Aorta (tissue), 5 donors: ENCODE measurements around the gene SCAMP1. TPM values are rescaled to one million over a fixed set of nuclear protein-coding genes. Genes with fewer than 3 reads are reported as not detected.
"Not testable (repeated sequence)": the region's sequence is repeated elsewhere in the genome, so short reads cannot be mapped to it uniquely, and the experiment has no call there.

ENCODE experiments used
- ATAC-seq: fragments of 200-7000 bp; cut with Tn5 transposase; one replicate; pipeline ENCODE4 v1.9.1; 2022; ENCODE audit warnings: moderate library complexity; ENCODE audit not compliant: low FRiP score
- DNase-seq, 2 donors: peaks; one replicate each; pipeline ENCODE4 v3.0.0-alpha.2; 2020
- H3K27ac ChIP-seq, 2 donors: one replicate each; pipeline ENCODE4 v1.5.1; 2013; ENCODE audit warnings: low read length in 2 of 2, mild to moderate bottlenecking in 2 of 2, moderate library complexity in 2 of 2, control low read depth in 1 of 2, inconsistent platforms in 1 of 2, low read depth in 1 of 2
- H3K27me3 ChIP-seq, 2 donors: one replicate each; pipeline ENCODE4 v1.6.1; 2013; ENCODE audit warnings: control low read depth in 1 of 2, low read length in 1 of 2, mild to moderate bottlenecking in 1 of 2, moderate library complexity in 1 of 2; ENCODE audit not compliant: insufficient read depth in 2 of 2, control insufficient read depth in 1 of 2
- H3K36me3 ChIP-seq, 2 donors: one replicate each; pipeline ENCODE4 v1.6.1; 2013; ENCODE audit warnings: control low read depth in 1 of 2, low read length in 1 of 2, mild to moderate bottlenecking in 1 of 2; ENCODE audit not compliant: insufficient read depth in 2 of 2, control insufficient read depth in 1 of 2
- H3K4me1 ChIP-seq, 2 donors: one replicate each; pipeline ENCODE4 v1.6.1; 2013; ENCODE audit warnings: low read length in 2 of 2, control low read depth in 1 of 2, mild to moderate bottlenecking in 1 of 2, moderate library complexity in 1 of 2; ENCODE audit not compliant: insufficient read depth in 2 of 2, control insufficient read depth in 1 of 2
- H3K4me3 ChIP-seq, 2 donors: one replicate each; pipeline ENCODE4 v1.5.1; 2013; ENCODE audit warnings: low read length in 2 of 2, control low read depth in 1 of 2, mild to moderate bottlenecking in 1 of 2
- H3K9me3 ChIP-seq: one replicate; pipeline ENCODE4 v1.6.1; 2013; ENCODE audit warnings: mild to moderate bottlenecking, low read length; ENCODE audit not compliant: control insufficient read depth
- WGBS, 2 donors: extraction: QIAGEN DNeasy Blood & Tissue Kit; methylation state at CpG; one replicate each; pipeline ENCODE4 v1.1.7; 2013; 5-methylcytosine and 5-hydroxymethylcytosine counted together
- intact Hi-C, 2 donors: fragments of 100-400 bp; cut with DNase I; formaldehyde crosslinking; loops; one replicate each; pipeline versions ENCODE4 v1.14.2 to v1.15.0; 2022
- polyA plus RNA-seq, 2 donors: library from polyadenylated mRNA; stranded (reverse); fragments of 200-250 nt; gene quantifications; one replicate each; pipeline ENCODE4 v1.2.3, GENCODE V29; 2013
- total RNA-seq, 2 donors: library from RNA; stranded (reverse); fragmentation: NEBNext Ultra II Directional; extraction: Animal tissue kit (Norgen Biotek cat#: 25700); gene quantifications; one replicate each; pipeline ENCODE4 v1.2.1, GENCODE V29; 2021
- donor health status: healthy with polysubstance abuse.
- donor health status: Bipolar disorder and iron deficiency.
- donor health status: DM: no; HTN: no; CAD: no.
- donor health status: DM: no; HTN: no; CAD: no.
- donor health status: DM: yes; HTN: yes; CAD: no.

SCAMP1 gene
- total and polyA plus RNA-seq, 4 donors, result 6.0 to 48.1 (median 28.4) TPM

- H3K27me3 ChIP-seq, result no peaks in the 10 kb centered on the region
- no peak for DNase-seq
- H3K4me3 ChIP-seq, result no peak overlapping the region
- no peaks in the 10 kb centered on the region for H3K9me3 ChIP-seq
- H3K4me1 ChIP-seq, result no peaks in the 10 kb centered on the region
- 97% methylated on average over 1 of the region's 1 CpG for WGBS, 2 donors
- intact Hi-C loops, result no loop called here
- no peak overlapping the region for H3K27ac ChIP-seq
- no peak for ATAC-seq
- H3K36me3 ChIP-seq, result no peaks in the 10 kb centered on the region
Measured at GRCh38 chr5:78430866-78431265, 70.4 kb downstream of the SCAMP1 start.

GRCh38 chr5:78433972-78434371, 73.6 kb downstream of the SCAMP1 start:
- Histone ChIP-seq H3K27ac (no peak overlapping the region), H3K36me3 (no peaks in the 10 kb centered on the region), H3K4me3 (no peak overlapping the region), H3K27me3 (no peaks in the 10 kb centered on the region), H3K4me1 (no peaks in the 10 kb centered on the region), H3K9me3 (no peaks in the 10 kb centered on the region)
- no peak for DNase-seq
- intact Hi-C loops, result no loop called here
- no peak for ATAC-seq

- no peaks in the 10 kb centered on the region for H3K4me1 ChIP-seq
- H3K9me3 ChIP-seq, result no peaks in the 10 kb centered on the region
- no peaks in the 10 kb centered on the region for H3K27me3 ChIP-seq
- H3K36me3 ChIP-seq, result no peaks in the 10 kb centered on the region
- no peak for ATAC-seq
- intact Hi-C loops, result no loop called here
- WGBS, 2 donors, result 78 to 98% methylated on average over 1 to 3 of the region's 3 CpGs
- H3K4me3 ChIP-seq, result no peak overlapping the region
- H3K27ac ChIP-seq, result no peak overlapping the region
- no peak for DNase-seq
Measured at GRCh38 chr5:78447775-78448424, 87.5 kb downstream of the SCAMP1 start.

- DNase-seq, result no peak
- H3K36me3 ChIP-seq, result no peaks in the 10 kb centered on the region
- H3K4me3 ChIP-seq, result no peak overlapping the region
- H3K27me3 ChIP-seq, result no peaks in the 10 kb centered on the region
- no peak for ATAC-seq
- intact Hi-C loops, result no loop called here
- no peak overlapping the region for H3K27ac ChIP-seq
- no peaks in the 10 kb centered on the region for H3K4me1 ChIP-seq
- no peaks in the 10 kb centered on the region for H3K9me3 ChIP-seq
Measured at GRCh38 chr5:78449103-78449502, 88.7 kb downstream of the SCAMP1 start.

GRCh38 chr5:78457507-78457906, 97.1 kb downstream of the SCAMP1 start:
- H3K9me3 ChIP-seq, H3K4me1 ChIP-seq, ATAC-seq, DNase-seq, intact Hi-C loops, H3K27me3 ChIP-seq, H3K36me3 ChIP-seq, H3K4me3 ChIP-seq, H3K27ac ChIP-seq: not testable (repeated sequence)
- WGBS, 2 donors, result 78 to 81% methylated on average over 13 to 14 of the region's 14 CpGs

GRCh38 chr5:78458843-78459242, 98.4 kb downstream of the SCAMP1 start:
- Histone ChIP-seq H3K27ac (no peak overlapping the region), H3K9me3 (no peaks in the 10 kb centered on the region), H3K36me3 (no peaks in the 10 kb centered on the region), H3K4me3 (no peak overlapping the region), H3K27me3 (no peaks in the 10 kb centered on the region), H3K4me1 (no peaks in the 10 kb centered on the region)
- no peak for ATAC-seq
- 94% methylated on average over 2 of the region's 2 CpGs for WGBS, 2 donors
- DNase-seq, result no peak
- intact Hi-C loops, result no loop called here

GRCh38 chr5:78467140-78467539, 106.7 kb downstream of the SCAMP1 start:
- intact Hi-C loops, result loop anchor here (5.0 to 10.0 kb wide), 3 partner anchors 68 to 520 kb away; partner anchors contain the start of gene ARSB (in 1 of the 2)
- H3K4me1 ChIP-seq, result peaks cover 0 to 1% of the 10 kb centered on the region in 2 donors
- no peaks in the 10 kb centered on the region for H3K36me3 ChIP-seq
- ATAC-seq, result no peak
- H3K27me3 ChIP-seq, result no peaks in the 10 kb centered on the region
- DNase-seq, result no peak
- no peak overlapping the region for H3K27ac ChIP-seq
- no peaks in the 10 kb centered on the region for H3K9me3 ChIP-seq
- WGBS, 2 donors, result 89 to 95% methylated on average over 1 of the region's 1 CpG
- no peak overlapping the region for H3K4me3 ChIP-seq

GRCh38 chr5:78467752-78468357, 107.4 kb downstream of the SCAMP1 start:
- no peak overlapping the region for H3K27ac ChIP-seq

GRCh38 chr5:78471896-78472295, 111.5 kb downstream of the SCAMP1 start:
- H3K9me3 ChIP-seq, result no peaks in the 10 kb centered on the region
- no peak overlapping the region for H3K27ac ChIP-seq
- ATAC-seq, result no peak
- no peaks in the 10 kb centered on the region for H3K4me1 ChIP-seq
- no peaks in the 10 kb centered on the region for H3K27me3 ChIP-seq
- no peak overlapping the region for H3K4me3 ChIP-seq
- intact Hi-C loops, result loop anchor here in 1 of 2 donors (5.0 kb wide), 1 partner anchor 65 kb away; no protein-coding TSS in a partner anchor
- DNase-seq, result no peak
- no peaks in the 10 kb centered on the region for H3K36me3 ChIP-seq

More at GRCh38 chr5:78467752-78468357, 107.4 kb downstream of the SCAMP1 start:
- Histone ChIP-seq H3K4me3 (no peak overlapping the region), H3K36me3 (no peaks in the 10 kb centered on the region), H3K9me3 (no peaks in the 10 kb centered on the region), H3K27me3 (no peaks in the 10 kb centered on the region), H3K4me1 (peaks cover 0 to 1% of the 10 kb centered on the region in 2 donors)
- ATAC-seq, result no peak
- intact Hi-C loops, result loop anchor here (5.0 to 10.0 kb wide), 3 partner anchors 67 to 519 kb away; partner anchors contain the start of gene ARSB (in 1 of the 2)
- WGBS, 2 donors, result 5 to 9% methylated on average over 3 of the region's 3 CpGs
- DNase-seq, result no peak
